ENCODE measurements around the gene NAPA.
A peak's percentile ranks its signal among the peaks of the same experiment; 100 is the strongest.

Gene NAPA

GRCh38 chr19:47456721-47457474 lies 58.0 kb downstream of the NAPA start:
- DNase-seq: no peak

DNA sequence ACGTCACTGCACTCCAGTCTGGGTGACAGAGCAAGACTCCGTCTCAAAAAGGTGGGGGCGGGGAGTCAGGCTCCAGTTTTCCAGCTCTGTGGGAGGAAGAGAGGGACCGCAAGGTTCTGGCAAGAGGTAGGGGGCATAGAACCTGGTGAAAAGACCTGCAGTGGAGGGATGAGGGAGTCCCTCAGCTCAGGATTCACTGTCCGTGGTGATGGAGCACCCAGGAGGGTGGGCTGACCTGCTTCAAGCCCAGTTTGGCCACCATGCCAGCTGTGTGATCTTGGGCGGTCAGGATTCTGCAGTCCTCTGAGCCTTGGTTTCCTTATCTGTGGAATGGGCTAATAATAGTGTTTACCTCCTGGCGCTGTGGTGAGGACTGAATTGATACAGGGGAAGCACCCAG lies 64.4 kb downstream of the NAPA start:
- DNase-seq: no peak

DNA sequence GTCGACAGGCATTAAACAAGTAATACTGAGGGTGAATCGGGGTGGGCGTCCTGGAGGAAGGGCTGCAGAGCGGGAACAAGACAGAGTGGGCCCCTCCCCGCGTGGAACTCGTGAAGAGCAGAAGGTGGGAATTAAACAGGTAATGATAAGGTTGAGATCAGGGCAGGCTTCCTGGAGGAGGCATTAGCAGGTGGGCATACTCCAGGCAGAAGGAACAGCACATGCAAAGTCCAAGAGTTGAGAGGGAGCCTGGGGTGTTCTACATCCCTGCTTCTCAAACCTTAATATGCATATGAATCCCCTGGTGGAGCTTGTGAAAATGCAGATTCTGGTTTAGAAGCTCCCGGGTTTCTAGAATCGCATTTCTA lies 66.5 kb downstream of the NAPA start:
- no peak for DNase-seq

GRCh38 chr19:47447470-47448359 lies 67.1 kb downstream of the NAPA start:
- peak; percentile 77 for DNase-seq

- DNase-seq: peak; percentile 56
These were observed 68.1 kb downstream of the NAPA start for GRCh38 chr19:47446534-47447469.

- peak; percentile 54 for DNase-seq
These were observed 68.9 kb downstream of the NAPA start for GRCh38 chr19:47445937-47446402.

DNA sequence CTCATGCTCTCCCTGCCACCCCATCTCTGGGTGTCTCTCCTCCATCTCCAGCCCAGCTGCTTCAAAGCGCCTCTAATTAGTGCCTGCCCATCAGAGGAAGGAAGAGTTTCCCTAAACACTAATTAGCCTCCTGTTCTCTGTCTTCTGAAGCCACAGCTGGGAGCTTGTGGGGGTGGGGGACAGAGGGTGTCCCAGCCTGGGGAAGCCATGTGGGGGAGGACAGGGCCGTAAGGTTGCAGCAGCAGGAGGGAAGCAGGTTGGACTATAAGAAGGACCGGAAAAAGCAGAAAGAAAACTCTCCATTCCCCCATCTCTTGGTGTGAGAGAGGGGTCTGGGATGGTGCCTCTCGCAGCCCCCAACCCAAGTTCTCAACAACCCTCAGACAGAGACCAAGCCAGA lies 69.3 kb downstream of the NAPA start:
- DNase-seq: no peak

DNA sequence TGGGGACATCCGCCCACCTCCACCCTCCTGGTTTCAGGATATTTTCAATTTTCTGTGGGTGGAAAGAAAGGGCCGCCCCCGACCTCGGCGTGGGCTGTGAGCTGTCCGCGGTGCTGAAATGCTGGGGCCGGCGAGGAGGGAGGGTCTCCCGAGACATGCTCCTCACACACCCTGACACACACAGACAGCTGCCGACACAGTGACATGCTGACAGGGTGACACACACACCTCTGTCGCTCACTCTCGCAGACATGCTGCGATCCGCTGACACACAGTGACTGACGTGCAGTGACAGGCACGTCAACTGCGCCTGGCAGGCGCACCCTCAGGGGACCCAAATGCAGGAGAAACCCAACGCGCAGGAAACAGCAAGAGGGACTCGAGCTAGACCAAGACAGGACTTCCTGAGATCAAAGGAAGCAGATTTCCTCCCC lies 70.5 kb downstream of the NAPA start:
- peak; percentile 31 for DNase-seq

DNA sequence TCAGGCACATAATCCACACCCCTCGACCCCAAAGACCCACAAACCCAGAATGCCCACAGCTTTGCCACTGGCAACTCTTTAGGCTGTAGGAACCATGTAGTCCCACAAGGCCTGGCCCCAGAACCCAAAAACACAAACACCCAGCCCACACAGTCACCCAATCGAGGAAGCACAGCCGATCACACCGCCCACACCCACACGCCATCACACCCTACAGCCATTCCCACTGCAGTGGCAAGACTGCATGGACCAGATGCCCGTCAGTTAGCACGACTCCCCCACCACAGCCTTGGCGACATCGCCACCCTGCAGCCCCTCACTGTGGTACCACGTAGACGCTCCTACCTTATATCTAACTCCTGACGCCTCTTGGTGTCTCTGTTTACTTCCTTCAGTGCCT lies 71.5 kb downstream of the NAPA start:
- no peak for DNase-seq

GRCh38 chr19:47438793-47439220 lies 76.1 kb downstream of the NAPA start:
- DNase-seq: no peak

All from stimulated activated CD4-positive, alpha-beta T cell treated with anti-CD3 and anti-CD28 coated beads, Interleukin-15, amount 100 ng/mL, for 24 hours (primary cell).